Peyer's patch (tissue), 4 donors: ENCODE data around the gene FBXL2.

ENCODE experiments used
- POLR2A ChIP-seq, 2 donors: fragments of 450-650 bp; IDR thresholded peaks; one replicate each; pipeline ENCODE4 v1.5.1; 2017; ENCODE audit warnings: antibody characterized with exemption in 2 of 2, mild to moderate bottlenecking in 2 of 2, moderate library complexity in 2 of 2
- TF ChIP-seq, protein P1 (sequence below), 6 experiments: fragments of 450-650 bp in 4 of 6; fragments of 200-600 bp in 2 of 6; sonication (generic) in 1 of 6; IDR thresholded peaks; one replicate each; pipeline ENCODE4 v1.5.1; 2017 to 2019; ENCODE audit warnings: antibody characterized with exemption in 6 of 6, mild to moderate bottlenecking in 3 of 6, moderate library complexity in 1 of 6

DNA sequence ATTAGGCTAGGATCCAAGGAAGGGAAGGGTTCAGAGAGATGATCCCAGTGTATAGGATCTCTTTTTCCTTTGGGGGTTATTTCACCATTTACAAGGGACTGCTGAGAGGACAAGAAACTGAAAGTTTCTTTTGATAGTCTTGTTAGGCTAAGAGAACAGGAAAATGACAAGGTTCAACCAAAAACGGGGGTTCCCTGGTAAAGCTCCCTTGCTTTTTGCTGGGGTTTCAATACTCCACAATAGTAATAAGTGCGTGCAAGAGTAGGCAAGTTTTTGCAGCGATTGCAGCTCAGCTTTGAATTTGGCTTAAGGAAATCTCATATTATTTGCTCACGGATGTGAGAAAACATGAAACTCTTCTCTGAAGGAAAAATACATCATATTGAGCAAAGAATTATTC, 39.8 kb upstream of the FBXL2 start:
- no peak for TF ChIP-seq POLR2A (IDR thresholded peaks at IDR 0.05)
- TF ChIP-seq, protein P1, sequence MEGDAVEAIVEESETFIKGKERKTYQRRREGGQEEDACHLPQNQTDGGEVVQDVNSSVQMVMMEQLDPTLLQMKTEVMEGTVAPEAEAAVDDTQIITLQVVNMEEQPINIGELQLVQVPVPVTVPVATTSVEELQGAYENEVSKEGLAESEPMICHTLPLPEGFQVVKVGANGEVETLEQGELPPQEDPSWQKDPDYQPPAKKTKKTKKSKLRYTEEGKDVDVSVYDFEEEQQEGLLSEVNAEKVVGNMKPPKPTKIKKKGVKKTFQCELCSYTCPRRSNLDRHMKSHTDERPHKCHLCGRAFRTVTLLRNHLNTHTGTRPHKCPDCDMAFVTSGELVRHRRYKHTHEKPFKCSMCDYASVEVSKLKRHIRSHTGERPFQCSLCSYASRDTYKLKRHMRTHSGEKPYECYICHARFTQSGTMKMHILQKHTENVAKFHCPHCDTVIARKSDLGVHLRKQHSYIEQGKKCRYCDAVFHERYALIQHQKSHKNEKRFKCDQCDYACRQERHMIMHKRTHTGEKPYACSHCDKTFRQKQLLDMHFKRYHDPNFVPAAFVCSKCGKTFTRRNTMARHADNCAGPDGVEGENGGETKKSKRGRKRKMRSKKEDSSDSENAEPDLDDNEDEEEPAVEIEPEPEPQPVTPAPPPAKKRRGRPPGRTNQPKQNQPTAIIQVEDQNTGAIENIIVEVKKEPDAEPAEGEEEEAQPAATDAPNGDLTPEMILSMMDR (IDR thresholded peaks at IDR 0.05) = no peak
